Prostate gland (tissue), 2 donors: ENCODE results near the gene BUD23.

Source experiments
- POLR2A ChIP-seq: fragments of 450-650 bp; IDR thresholded peaks from one replicate; pipeline ENCODE4 v1.6.1; 2016; ENCODE audit warnings: antibody characterized with exemption, mild to moderate bottlenecking
- POLR2AphosphoS5 ChIP-seq: sonication (generic); formaldehyde crosslinking; IDR thresholded peaks from one replicate; pipeline ENCODE4 v1.6.1; 2017; ENCODE audit warnings: antibody characterized with exemption
- TF ChIP-seq, protein P1 (sequence below), 4 experiments: fragments of 200-600 bp in 2 of 4; fragments of 450-650 bp in 2 of 4; sonication (generic) in 2 of 4; IDR thresholded peaks; 1 replicate in 3 of 4; 2 replicates in 1 of 4; pipeline ENCODE4 v1.5.1; 2016 to 2019; ENCODE audit warnings: antibody characterized with exemption in 4 of 4, mild to moderate bottlenecking in 2 of 4, moderate library complexity in 2 of 4

- TF ChIP-seq, protein P1, sequence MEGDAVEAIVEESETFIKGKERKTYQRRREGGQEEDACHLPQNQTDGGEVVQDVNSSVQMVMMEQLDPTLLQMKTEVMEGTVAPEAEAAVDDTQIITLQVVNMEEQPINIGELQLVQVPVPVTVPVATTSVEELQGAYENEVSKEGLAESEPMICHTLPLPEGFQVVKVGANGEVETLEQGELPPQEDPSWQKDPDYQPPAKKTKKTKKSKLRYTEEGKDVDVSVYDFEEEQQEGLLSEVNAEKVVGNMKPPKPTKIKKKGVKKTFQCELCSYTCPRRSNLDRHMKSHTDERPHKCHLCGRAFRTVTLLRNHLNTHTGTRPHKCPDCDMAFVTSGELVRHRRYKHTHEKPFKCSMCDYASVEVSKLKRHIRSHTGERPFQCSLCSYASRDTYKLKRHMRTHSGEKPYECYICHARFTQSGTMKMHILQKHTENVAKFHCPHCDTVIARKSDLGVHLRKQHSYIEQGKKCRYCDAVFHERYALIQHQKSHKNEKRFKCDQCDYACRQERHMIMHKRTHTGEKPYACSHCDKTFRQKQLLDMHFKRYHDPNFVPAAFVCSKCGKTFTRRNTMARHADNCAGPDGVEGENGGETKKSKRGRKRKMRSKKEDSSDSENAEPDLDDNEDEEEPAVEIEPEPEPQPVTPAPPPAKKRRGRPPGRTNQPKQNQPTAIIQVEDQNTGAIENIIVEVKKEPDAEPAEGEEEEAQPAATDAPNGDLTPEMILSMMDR (IDR thresholded peaks at IDR 0.05) = no peak
- TF ChIP-seq POLR2A = no peak
- no peak for TF ChIP-seq POLR2AphosphoS5
Measured at GRCh38 chr7:73633844-73634243, 49.6 kb upstream of the BUD23 start.
